Thyroid gland (tissue), 4 donors: ENCODE measurements around the gene C3orf70.

Experiments
- CTCF ChIP-seq, 6 experiments: fragments of 200-600 bp in 3 of 6; fragments of 450-650 bp in 3 of 6; sonication (generic) in 3 of 6; IDR thresholded peaks; one replicate each; pipeline ENCODE4 v1.5.1; 2016 to 2019; ENCODE audit warnings: antibody characterized with exemption in 6 of 6, mild to moderate bottlenecking in 2 of 6, inconsistent platforms in 1 of 6, moderate library complexity in 1 of 6
- POLR2A ChIP-seq, 2 donors: fragments of 450-650 bp; IDR thresholded peaks; one replicate each; pipeline ENCODE4 v1.6.1; 2017; ENCODE audit warnings: antibody characterized with exemption in 2 of 2, mild to moderate bottlenecking in 2 of 2, moderate library complexity in 1 of 2

- TF ChIP-seq POLR2A (IDR thresholded peaks at IDR 0.05) = no peak
- no peak for TF ChIP-seq CTCF (IDR thresholded peaks at IDR 0.05)
Observed at GRCh38 chr3:185175370-185175987, 22.6 kb upstream of the C3orf70 start.
